GM15510 (cell line): ENCODE data around the gene TMCC3.

ENCODE experiments used
- POLR2A ChIP-seq: IDR thresholded peaks from 3 replicates; pipeline ENCODE4 v1.6.1; 2011; ENCODE audit warnings: borderline replicate concordance; ENCODE audit not compliant: insufficient read length; ENCODE audit errors: extremely low read depth

Gene TMCC3

DNA sequence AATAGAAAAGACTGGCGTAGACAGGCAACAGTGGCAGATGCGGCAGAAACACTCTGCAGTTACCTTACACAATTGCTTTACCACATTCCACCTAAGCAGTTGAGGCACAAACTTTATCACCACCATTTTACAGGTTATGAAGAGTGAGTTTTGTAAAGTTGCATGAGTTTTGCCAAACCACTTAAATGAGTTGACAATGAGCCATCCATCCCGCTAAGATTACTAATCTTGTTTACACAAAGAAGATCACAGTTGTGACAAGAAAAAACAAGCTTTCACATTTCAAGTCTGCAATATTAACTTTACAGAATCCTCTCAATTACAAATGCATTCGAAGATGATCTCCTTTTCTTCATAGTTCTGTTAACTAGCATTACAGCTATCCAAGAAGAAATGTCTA, 1.8 kb downstream of the TMCC3 start:
- TF ChIP-seq POLR2A: no peak

- TF ChIP-seq POLR2A: no peak
Observed at GRCh38 chr12:94644141-94644979, 6.0 kb downstream of the TMCC3 start.

GRCh38 chr12:94643606-94644005, 6.8 kb downstream of the TMCC3 start:
- no peak for TF ChIP-seq POLR2A

GRCh38 chr12:94641283-94641682, 9.1 kb downstream of the TMCC3 start:
- no peak for TF ChIP-seq POLR2A

DNA sequence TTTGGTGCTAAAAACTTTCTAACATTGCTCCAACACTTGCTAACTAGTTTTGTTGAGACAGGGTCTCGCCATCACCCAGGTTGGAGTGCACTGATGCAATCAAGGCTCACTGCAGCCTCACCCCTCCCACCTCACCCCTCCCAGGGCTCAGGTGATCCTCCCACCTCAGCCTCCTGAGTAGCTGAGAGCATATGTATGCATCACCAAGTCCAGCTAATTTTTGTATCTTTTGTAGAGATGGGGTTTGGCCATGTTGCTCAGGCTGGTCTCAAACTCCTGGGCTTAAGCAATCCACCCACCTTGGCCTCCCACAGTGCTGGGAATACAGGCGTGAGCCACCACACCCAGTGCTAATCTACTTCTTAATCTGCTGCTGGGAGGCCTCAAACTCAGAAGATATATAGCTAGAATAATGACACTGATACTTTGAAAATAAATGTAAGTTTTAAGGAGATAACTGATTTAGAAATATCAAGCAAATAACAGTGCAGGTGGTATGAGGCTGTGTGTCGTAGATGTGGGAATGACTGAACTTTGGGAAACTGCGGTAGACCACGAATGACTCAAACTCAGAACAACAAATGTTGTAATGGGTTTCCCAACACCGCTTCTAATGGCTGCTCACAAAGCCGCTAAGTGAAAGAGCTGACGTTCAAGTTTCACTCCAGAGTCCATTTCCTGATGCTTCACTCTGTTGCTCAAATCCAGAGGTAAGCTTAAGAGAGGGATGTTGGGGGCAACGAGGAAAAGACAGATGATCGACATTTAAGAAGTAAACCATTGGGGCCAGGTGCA, 10.0 kb downstream of the TMCC3 start:
- TF ChIP-seq POLR2A: no peak

- no peak for TF ChIP-seq POLR2A
Observed at GRCh38 chr12:94638521-94638920, 11.8 kb downstream of the TMCC3 start.

GRCh38 chr12:94637390-94638113, 12.8 kb downstream of the TMCC3 start:
- no peak for TF ChIP-seq POLR2A

- no peak for TF ChIP-seq POLR2A
Observed at GRCh38 chr12:94636462-94637085, 13.8 kb downstream of the TMCC3 start.

DNA sequence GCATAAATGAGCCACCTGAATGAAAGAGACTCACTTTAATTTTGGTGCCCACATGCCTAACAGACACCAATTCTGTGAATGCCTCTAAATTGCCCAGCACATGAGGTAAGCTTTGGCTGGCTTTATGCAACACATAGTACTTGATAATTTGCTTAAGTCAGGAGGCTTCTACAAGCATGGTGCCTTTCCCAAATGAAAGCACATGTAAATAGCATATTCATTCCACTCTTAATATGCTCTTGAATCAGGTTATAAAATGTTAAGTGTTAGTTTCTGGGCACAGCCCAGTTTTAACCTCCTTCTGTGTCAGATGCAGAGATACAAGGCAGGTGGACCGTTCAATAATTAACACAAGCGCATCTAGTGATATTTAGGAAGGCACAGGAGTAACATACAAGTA, 15.6 kb downstream of the TMCC3 start:
- TF ChIP-seq POLR2A: no peak

- TF ChIP-seq POLR2A: no peak
Observed at GRCh38 chr12:94633401-94633800, 17.0 kb downstream of the TMCC3 start.

DNA sequence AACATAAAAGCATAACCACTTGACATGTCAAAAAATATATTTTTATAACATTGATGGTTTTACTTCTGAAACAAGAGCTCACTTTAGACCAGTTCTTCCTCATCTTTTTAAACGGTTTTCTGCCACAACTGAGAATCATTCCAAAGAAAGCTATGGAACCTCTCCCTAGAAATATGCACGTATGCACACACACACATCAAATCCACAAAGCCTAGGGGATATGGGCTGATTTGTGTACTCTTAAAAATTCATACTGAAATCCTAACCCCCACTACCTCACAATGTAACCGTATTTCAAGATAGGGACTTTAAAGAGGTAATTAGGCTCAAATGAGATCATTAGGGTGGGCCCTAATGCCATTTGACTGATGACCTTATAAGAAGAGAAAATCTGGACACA, 19.3 kb downstream of the TMCC3 start:
- TF ChIP-seq POLR2A: no peak

DNA sequence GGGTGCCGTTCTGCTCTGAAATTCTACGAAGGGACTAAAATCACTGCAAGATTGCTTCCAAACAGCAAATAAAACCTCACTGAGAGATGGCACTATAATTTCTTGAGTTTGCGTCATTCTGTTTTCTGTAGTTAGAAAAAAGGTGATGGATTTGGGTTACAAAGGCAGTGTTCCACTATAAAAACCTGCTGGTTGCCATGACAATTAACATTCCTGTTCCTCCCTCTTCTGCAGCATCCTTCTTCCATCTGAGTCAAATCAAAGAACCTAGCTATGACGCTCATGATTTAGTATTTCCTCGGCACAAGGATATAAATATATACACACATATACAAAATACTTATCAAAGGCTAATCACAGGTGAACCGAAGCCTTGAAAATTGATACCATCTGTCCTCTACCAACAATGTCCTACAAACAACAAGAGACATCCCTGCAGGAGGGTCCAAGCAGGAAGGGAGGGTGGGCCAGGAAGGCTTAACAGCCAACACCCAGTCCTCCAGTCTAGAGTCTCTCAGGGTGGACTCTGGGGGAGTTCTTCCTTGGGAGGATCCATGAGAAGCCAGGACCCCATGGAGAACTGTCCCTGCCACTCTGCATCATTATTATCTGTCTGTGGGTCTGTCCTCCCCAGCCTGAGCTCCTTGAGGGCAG, 21.4 kb downstream of the TMCC3 start:
- no peak for TF ChIP-seq POLR2A

DNA sequence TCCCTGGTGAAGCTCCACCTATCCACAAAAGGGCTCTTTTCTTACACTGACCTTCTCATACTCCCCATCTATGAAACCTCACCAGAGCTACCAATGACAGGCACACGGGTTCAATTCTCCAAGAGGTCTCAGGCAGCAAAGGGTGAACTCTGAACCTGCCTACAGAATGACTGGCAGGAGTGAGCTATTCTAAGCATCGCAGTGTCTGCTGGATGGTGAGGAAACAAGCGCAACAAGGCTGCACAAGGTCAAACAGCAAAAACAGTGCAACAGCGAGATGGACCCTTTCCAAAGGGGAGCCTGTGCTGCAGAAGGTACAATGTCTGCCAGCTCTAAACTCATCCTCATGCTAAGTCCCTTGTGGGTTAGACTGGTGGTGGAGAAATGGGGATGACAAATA, 22.0 kb downstream of the TMCC3 start:
- TF ChIP-seq POLR2A: no peak

DNA sequence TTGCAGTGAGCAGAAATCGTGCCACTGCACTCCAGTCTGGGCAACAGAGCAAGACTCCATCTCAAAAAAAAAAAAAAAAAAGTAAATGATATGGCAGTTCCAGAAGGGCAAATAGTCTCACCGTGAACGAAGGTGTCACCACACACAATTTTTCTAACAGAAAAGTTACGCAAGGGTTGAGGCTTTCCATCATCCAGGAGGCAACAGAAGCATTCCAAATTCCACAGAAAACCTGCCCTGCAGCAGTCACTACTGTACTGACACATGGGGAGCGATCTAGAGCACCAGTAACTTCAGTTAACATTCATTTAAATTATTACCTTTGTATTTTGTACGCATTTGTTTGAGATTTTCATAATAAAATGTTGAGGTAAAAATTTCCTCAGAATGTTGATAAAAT, 24.8 kb downstream of the TMCC3 start:
- no peak for TF ChIP-seq POLR2A
